ENCODE data around the gene JOSD2. TPM values are rescaled to one million over a fixed set of nuclear protein-coding genes. Genes with fewer than 3 reads are reported as not detected.
A peak's percentile ranks its signal among the peaks of the same experiment; 100 is the strongest.

JOSD2 gene
- total and polyA plus RNA-seq, 2 donors (not counting 1 experiment from before 2014, with no cell fraction given): 25.0 to 32.8 TPM

DNA sequence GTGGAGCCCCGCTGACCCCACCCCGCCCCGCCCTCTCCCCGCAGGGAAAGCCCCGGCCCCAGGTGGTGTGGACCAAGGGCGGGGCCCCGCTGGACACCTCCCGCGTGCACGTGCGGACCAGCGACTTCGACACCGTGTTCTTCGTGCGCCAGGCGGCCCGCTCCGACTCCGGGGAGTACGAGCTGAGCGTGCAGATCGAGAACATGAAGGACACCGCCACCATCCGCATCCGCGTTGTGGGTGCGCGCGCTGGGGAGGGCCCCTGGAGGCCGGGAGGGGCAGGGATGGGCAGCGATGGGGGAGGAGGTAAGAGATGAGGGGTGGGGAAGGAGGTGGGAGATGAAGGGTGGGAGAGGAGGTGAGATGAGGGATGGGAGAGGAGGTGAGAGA, 51.9 kb downstream of the JOSD2 start:
- Mint-ChIP-seq H3K4me1 (peaks cover 18% of the 10 kb centered on the region), H3K27me3 (no peaks in the 10 kb centered on the region), H3K27ac (no peak overlapping the region), H3K9me3 (ENCODE audit: insufficient read depth) (no peaks in the 10 kb centered on the region), H3K4me3 (no peak overlapping the region)
- Histone ChIP-seq H4K20me1 (ENCODE audit: control insufficient read depth, insufficient read depth, low read length, poor library complexity, severe bottlenecking) (no peaks in the 10 kb centered on the region), H3K4me3 (ENCODE audit: control extremely low read depth in 1 of 5, extremely low read depth in 1 of 5, insufficient read depth in 1 of 5, low read depth in 2 of 5, low read length in 4 of 5) (no peak overlapping the region), H3K9ac (ENCODE audit: low read length) (no peak overlapping the region), H3K27me3 (replicated peaks in 1 of 4; ENCODE audit: control extremely low read depth in 1 of 4, control insufficient read depth in 3 of 4, insufficient read depth in 4 of 4, low read length in 3 of 4) (no peaks in the 10 kb centered on the region), H3K79me2 (ENCODE audit: control insufficient read depth, insufficient read depth, low read length) (no peaks in the 10 kb centered on the region), H3K4me1 (ENCODE audit: control insufficient read depth in 2 of 2, insufficient read depth in 2 of 2, low read length in 2 of 2) (peaks cover 21 to 26% of the 10 kb centered on the region in 2 donors), H3K4me2 (replicated peaks; ENCODE audit: low read depth, low read length, poor library complexity, severe bottlenecking) (peak overlapping the region; percentile 49), H2AFZ (ENCODE audit: insufficient read depth, low read depth, low read length, poor library complexity, severe bottlenecking) (no peak overlapping the region), H3K36me3 (replicated peaks in 1 of 2; ENCODE audit: control extremely low read depth in 1 of 2, control insufficient read depth in 1 of 2, extremely low read depth in 1 of 2, insufficient read depth in 2 of 2, low read length in 1 of 2) (no peaks in the 10 kb centered on the region), H3K9me3 (ENCODE audit: control extremely low read depth in 1 of 3, control insufficient read depth in 2 of 3, insufficient read depth in 1 of 3, low read length in 2 of 3) (no peaks in the 10 kb centered on the region), H3K27ac (ENCODE audit: low read length in 2 of 2) (no peak overlapping the region)
- no peak for DNase-seq
- CTCF ChIA-PET: interaction anchor here (4.3 kb wide), 1 partner anchor 39 kb away, joined by 36 read pairs; the partner anchor contains the start of gene SPIB
- POLR2A ChIA-PET: interaction anchor here (0.6 to 1.1 kb wide), 2 partner anchors 16 to 29 kb away, joined by 3 to 4 read pairs; no protein-coding TSS in a partner anchor
- ATAC-seq (ENCODE audit: low read depth): no peak
- intact Hi-C loops (cut with micrococcal nuclease): no loop called here
- TF ChIP-seq, protein P1, sequence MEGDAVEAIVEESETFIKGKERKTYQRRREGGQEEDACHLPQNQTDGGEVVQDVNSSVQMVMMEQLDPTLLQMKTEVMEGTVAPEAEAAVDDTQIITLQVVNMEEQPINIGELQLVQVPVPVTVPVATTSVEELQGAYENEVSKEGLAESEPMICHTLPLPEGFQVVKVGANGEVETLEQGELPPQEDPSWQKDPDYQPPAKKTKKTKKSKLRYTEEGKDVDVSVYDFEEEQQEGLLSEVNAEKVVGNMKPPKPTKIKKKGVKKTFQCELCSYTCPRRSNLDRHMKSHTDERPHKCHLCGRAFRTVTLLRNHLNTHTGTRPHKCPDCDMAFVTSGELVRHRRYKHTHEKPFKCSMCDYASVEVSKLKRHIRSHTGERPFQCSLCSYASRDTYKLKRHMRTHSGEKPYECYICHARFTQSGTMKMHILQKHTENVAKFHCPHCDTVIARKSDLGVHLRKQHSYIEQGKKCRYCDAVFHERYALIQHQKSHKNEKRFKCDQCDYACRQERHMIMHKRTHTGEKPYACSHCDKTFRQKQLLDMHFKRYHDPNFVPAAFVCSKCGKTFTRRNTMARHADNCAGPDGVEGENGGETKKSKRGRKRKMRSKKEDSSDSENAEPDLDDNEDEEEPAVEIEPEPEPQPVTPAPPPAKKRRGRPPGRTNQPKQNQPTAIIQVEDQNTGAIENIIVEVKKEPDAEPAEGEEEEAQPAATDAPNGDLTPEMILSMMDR (IDR thresholded peaks at IDR 0.05): no peak
- no peak for TF ChIP-seq EZH2 (IDR thresholded peaks at IDR 0.05; ENCODE audit: borderline replicate concordance, insufficient read depth, low read depth, low read length, poor library complexity, severe bottlenecking)
- WGBS (ENCODE audit: insufficient coverage): 67% methylated on average over 18 of the region's 32 CpGs

GRCh38 chr19:50458396-50459066, 52.5 kb downstream of the JOSD2 start:
- intact Hi-C loops (cut with micrococcal nuclease): no loop called here
- Histone ChIP-seq H3K27me3 (replicated peaks in 1 of 4; ENCODE audit: control extremely low read depth in 1 of 4, control insufficient read depth in 3 of 4, insufficient read depth in 4 of 4, low read length in 3 of 4) (no peaks in the 10 kb centered on the region), H3K79me2 (ENCODE audit: control insufficient read depth, insufficient read depth, low read length) (no peaks in the 10 kb centered on the region), H3K4me1 (ENCODE audit: control insufficient read depth in 2 of 2, insufficient read depth in 2 of 2, low read length in 2 of 2) (peaks cover 21 to 26% of the 10 kb centered on the region in 2 donors), H3K4me2 (replicated peaks; ENCODE audit: low read depth, low read length, poor library complexity, severe bottlenecking) (peak overlapping the region; percentile 49), H4K20me1 (ENCODE audit: control insufficient read depth, insufficient read depth, low read length, poor library complexity, severe bottlenecking) (no peaks in the 10 kb centered on the region), H3K4me3 (ENCODE audit: control extremely low read depth in 1 of 5, extremely low read depth in 1 of 5, insufficient read depth in 1 of 5, low read depth in 2 of 5, low read length in 4 of 5) (no peak overlapping the region), H3K9ac (ENCODE audit: low read length) (no peak overlapping the region), H3K27ac (ENCODE audit: low read length in 2 of 2) (no peak overlapping the region), H3K9me3 (ENCODE audit: control extremely low read depth in 1 of 3, control insufficient read depth in 2 of 3, insufficient read depth in 1 of 3, low read length in 2 of 3) (no peaks in the 10 kb centered on the region), H3K36me3 (replicated peaks in 1 of 2; ENCODE audit: control extremely low read depth in 1 of 2, control insufficient read depth in 1 of 2, extremely low read depth in 1 of 2, insufficient read depth in 2 of 2, low read length in 1 of 2) (no peaks in the 10 kb centered on the region), H2AFZ (ENCODE audit: insufficient read depth, low read depth, low read length, poor library complexity, severe bottlenecking) (peak overlapping the region; percentile 50)
- Mint-ChIP-seq H3K27me3 (no peaks in the 10 kb centered on the region), H3K4me1 (peaks cover 18% of the 10 kb centered on the region), H3K27ac (peak overlapping the region; percentile 63), H3K9me3 (ENCODE audit: insufficient read depth) (no peaks in the 10 kb centered on the region), H3K4me3 (peak overlapping the region; percentile 45)
- ATAC-seq (ENCODE audit: low read depth) (no peak), DNase-seq (no peak)
- CTCF ChIA-PET: interaction anchor here (0.7 to 1.2 kb wide), 2 partner anchors 90 to 208 kb away, joined by 3 to 4 read pairs; no protein-coding TSS in a partner anchor
- TF ChIP-seq EZH2 (IDR thresholded peaks at IDR 0.05; ENCODE audit: borderline replicate concordance, insufficient read depth, low read depth, low read length, poor library complexity, severe bottlenecking): no peak
- TF ChIP-seq, protein P1 (IDR thresholded peaks at IDR 0.05): no peak
- 51% methylated on average over 49 of the region's 50 CpGs for WGBS (ENCODE audit: insufficient coverage)
- POLR2A ChIA-PET: interaction anchor here (0.6 to 1.1 kb wide), 2 partner anchors 17 to 28 kb away, joined by 3 to 4 read pairs; no protein-coding TSS in a partner anchor
